Measurements from ENCODE around the gene RSPH9. TPM values are rescaled to one million over a fixed set of nuclear protein-coding genes. Genes with fewer than 3 reads are reported as not detected.

Gene RSPH9
- polyA plus RNA-seq, 3 donors, result 0.05 to 0.52 (median 0.13) TPM

DNA sequence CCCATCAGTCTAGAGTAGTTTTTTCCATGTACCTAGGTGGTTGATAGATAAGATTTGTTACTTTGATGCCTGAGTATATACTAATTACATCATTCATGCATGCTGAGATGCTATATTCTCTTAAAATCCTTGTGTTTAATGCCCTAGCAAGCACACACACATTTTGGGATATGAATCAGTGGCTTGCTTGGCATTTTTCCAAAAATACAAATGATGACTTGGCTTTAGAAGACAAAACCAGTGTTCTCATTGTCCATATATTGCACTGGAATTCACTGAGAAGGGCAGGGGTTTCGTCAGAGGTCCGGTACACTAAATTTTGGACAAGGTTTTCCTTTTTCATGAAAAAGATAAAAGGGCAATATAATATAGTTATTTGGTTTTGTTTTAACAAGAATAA lies 40.7 kb upstream of the RSPH9 start:
- no peak overlapping the region for H3K27ac Mint-ChIP-seq
- no peak overlapping the region for H3K4me3 Mint-ChIP-seq
- no peaks in the 10 kb centered on the region for H3K27me3 Mint-ChIP-seq (ENCODE audit: low read depth in 3 of 3)
- intact Hi-C loops (cut with micrococcal nuclease), result no loop called here
- H3K9ac ChIP-seq (ENCODE audit: insufficient read depth, low read length, poor library complexity, severe bottlenecking), result no peak overlapping the region
- no CpG with 5 or more reads among the region's 2 CpGs for WGBS (ENCODE audit: insufficient coverage)
- no peaks in the 10 kb centered on the region for H3K9me3 ChIP-seq (replicated peaks in 1 of 2; ENCODE audit: control insufficient read depth in 1 of 2, insufficient read depth in 1 of 2, low read length in 2 of 2)
- TF ChIP-seq, protein P1, sequence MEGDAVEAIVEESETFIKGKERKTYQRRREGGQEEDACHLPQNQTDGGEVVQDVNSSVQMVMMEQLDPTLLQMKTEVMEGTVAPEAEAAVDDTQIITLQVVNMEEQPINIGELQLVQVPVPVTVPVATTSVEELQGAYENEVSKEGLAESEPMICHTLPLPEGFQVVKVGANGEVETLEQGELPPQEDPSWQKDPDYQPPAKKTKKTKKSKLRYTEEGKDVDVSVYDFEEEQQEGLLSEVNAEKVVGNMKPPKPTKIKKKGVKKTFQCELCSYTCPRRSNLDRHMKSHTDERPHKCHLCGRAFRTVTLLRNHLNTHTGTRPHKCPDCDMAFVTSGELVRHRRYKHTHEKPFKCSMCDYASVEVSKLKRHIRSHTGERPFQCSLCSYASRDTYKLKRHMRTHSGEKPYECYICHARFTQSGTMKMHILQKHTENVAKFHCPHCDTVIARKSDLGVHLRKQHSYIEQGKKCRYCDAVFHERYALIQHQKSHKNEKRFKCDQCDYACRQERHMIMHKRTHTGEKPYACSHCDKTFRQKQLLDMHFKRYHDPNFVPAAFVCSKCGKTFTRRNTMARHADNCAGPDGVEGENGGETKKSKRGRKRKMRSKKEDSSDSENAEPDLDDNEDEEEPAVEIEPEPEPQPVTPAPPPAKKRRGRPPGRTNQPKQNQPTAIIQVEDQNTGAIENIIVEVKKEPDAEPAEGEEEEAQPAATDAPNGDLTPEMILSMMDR (IDR thresholded peaks at IDR 0.05), result no peak
- H3K9me3 Mint-ChIP-seq, result no peaks in the 10 kb centered on the region
- H3K4me3 ChIP-seq (replicated peaks in 1 of 3; ENCODE audit: low read depth in 2 of 3, low read length in 3 of 3), result no peak overlapping the region
- no peak overlapping the region for H3K27ac ChIP-seq (ENCODE audit: low read depth in 1 of 2, low read length in 2 of 2)
- no peaks in the 10 kb centered on the region for H3K27me3 ChIP-seq (ENCODE audit: control insufficient read depth in 2 of 2, insufficient read depth in 2 of 2, low read length in 2 of 2)
- DNase-seq, result no peak
- peaks cover 10% of the 10 kb centered on the region for H3K4me1 Mint-ChIP-seq
- peaks cover 44 to 76% of the 10 kb centered on the region in 2 donors for H3K36me3 ChIP-seq (replicated peaks in 1 of 2; ENCODE audit: control insufficient read depth in 1 of 2, insufficient read depth in 2 of 2, low read length in 2 of 2)
- no peaks in the 10 kb centered on the region for H3K79me2 ChIP-seq (ENCODE audit: insufficient read depth, low read length)
- peaks cover 10% of the 10 kb centered on the region in 2 donors for H3K4me1 ChIP-seq (ENCODE audit: control insufficient read depth in 1 of 2, insufficient read depth in 2 of 2, low read length in 2 of 2)
- no peak overlapping the region for H2AFZ ChIP-seq (ENCODE audit: insufficient read depth, low read depth, low read length, poor library complexity, severe bottlenecking)
- no peaks in the 10 kb centered on the region for H4K20me1 ChIP-seq (ENCODE audit: insufficient read depth, low read length)
- H3K4me2 ChIP-seq (replicated peaks; ENCODE audit: extremely low read depth, low read length, poor library complexity, severe bottlenecking), result no peak overlapping the region
- peaks cover 52 to 78% of the 10 kb centered on the region in 2 donors for H3K36me3 Mint-ChIP-seq

DNA sequence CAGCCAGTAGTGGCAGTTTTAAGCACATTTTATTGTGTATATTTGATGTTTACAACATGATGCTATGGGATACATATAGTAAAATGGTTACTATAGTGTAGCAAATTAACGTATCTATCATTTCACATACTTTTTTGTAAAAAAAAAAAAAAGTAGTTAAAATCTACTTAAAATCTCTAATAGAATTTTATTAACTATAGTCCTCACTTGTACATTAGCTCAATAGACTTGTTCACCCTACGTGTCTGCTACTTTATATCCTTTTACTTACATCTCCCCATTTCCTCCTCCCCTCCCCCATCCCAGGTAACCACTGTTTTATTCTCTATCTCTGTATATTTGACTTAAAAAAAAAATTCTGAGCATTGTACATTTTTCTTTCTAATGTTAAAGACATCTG lies 38.8 kb upstream of the RSPH9 start:
- Histone ChIP-seq H3K4me2 (replicated peaks; ENCODE audit: extremely low read depth, low read length, poor library complexity, severe bottlenecking) (no peak overlapping the region), H3K4me1 (ENCODE audit: control insufficient read depth in 1 of 2, insufficient read depth in 2 of 2, low read length in 2 of 2) (peaks cover 10 to 11% of the 10 kb centered on the region in 2 donors), H3K27ac (ENCODE audit: low read depth in 1 of 2, low read length in 2 of 2) (no peak overlapping the region), H2AFZ (ENCODE audit: insufficient read depth, low read depth, low read length, poor library complexity, severe bottlenecking) (no peak overlapping the region), H3K36me3 (replicated peaks in 1 of 2; ENCODE audit: control insufficient read depth in 1 of 2, insufficient read depth in 2 of 2, low read length in 2 of 2) (peaks cover 42 to 74% of the 10 kb centered on the region in 2 donors), H3K4me3 (replicated peaks in 1 of 3; ENCODE audit: low read depth in 2 of 3, low read length in 3 of 3) (no peak overlapping the region), H3K79me2 (ENCODE audit: insufficient read depth, low read length) (no peaks in the 10 kb centered on the region), H3K9ac (ENCODE audit: insufficient read depth, low read length, poor library complexity, severe bottlenecking) (no peak overlapping the region), H3K27me3 (ENCODE audit: control insufficient read depth in 2 of 2, insufficient read depth in 2 of 2, low read length in 2 of 2) (no peaks in the 10 kb centered on the region), H4K20me1 (ENCODE audit: insufficient read depth, low read length) (no peaks in the 10 kb centered on the region), H3K9me3 (replicated peaks in 1 of 2; ENCODE audit: control insufficient read depth in 1 of 2, insufficient read depth in 1 of 2, low read length in 2 of 2) (no peaks in the 10 kb centered on the region)
- DNase-seq, result no peak
- H3K4me1 Mint-ChIP-seq, result peaks cover 12% of the 10 kb centered on the region
- no CpG with 5 or more reads among the region's 2 CpGs for WGBS (ENCODE audit: insufficient coverage)
- intact Hi-C loops (cut with micrococcal nuclease), result no loop called here
- H3K4me3 Mint-ChIP-seq, result no peak overlapping the region
- H3K27me3 Mint-ChIP-seq (ENCODE audit: low read depth in 3 of 3), result no peaks in the 10 kb centered on the region
- no peaks in the 10 kb centered on the region for H3K9me3 Mint-ChIP-seq
- H3K27ac Mint-ChIP-seq, result no peak overlapping the region
- TF ChIP-seq, protein P1 (IDR thresholded peaks at IDR 0.05), result no peak
- peaks cover 48 to 71% of the 10 kb centered on the region in 2 donors for H3K36me3 Mint-ChIP-seq
